ENCODE measurements around the gene TMUB2.

- no peak for TF ChIP-seq EZH2 (IDR thresholded peaks at IDR 0.05; ENCODE audit: low read length, missing control alignments)
- no peak for TF ChIP-seq CTCF (conservative IDR thresholded peaks at IDR 0.05 in 1 of 2, IDR thresholded peaks at IDR 0.05 in 1 of 2; ENCODE audit: low read depth in 1 of 2, low read length in 2 of 2)
Measured at GRCh38 chr17:44164476-44164875, 22.3 kb upstream of the TMUB2 start.

All from fibroblast of lung (primary cell).